GM11168 (cell line): ENCODE results near the gene DDX10.
"Not testable (repeated sequence)": the region's sequence is repeated elsewhere in the genome, so short reads cannot be mapped to it uniquely, and the experiment has no call there.

Experiments used
- in situ Hi-C: fragments of 300-500 bp; cut with MboI; formaldehyde crosslinking; loops from one replicate; pipeline ENCODE4 v1.12.0; 2022; ENCODE audit warnings: low sequenced_read_pairs; ENCODE audit not compliant: unreplicated experiment

DDX10 gene

GRCh38 chr11:108758458-108758857 lies 93.6 kb downstream of the DDX10 start:
- in situ Hi-C loops: no loop called here

DNA sequence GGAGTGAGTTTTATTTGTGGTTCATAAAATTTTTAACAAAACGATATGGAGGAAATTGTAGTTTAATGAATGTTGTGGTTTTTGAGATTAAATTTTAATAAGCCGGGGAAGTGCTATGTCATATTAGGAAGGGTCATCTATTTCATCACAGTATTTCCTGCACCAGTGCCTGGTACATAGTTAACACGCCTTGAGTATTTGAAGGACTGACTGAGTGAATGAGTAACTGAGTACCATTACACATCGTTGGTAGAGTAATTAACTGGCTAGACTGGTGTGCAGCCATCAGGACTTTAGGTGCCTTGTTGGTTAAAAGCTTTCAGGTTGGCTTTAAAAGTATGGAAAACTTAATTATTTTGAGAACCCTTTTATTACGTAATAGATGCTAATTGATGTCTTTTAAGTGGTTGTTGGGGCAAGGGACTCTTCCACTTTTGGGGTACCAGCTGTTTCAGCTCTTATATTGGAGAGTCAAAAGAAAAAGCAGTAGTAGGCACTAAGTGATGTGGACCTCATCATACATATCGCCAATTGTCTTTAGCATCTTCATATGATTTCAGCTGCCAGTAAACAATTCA lies 101.8 kb downstream of the DDX10 start:
- in situ Hi-C loops: no loop called here

DNA sequence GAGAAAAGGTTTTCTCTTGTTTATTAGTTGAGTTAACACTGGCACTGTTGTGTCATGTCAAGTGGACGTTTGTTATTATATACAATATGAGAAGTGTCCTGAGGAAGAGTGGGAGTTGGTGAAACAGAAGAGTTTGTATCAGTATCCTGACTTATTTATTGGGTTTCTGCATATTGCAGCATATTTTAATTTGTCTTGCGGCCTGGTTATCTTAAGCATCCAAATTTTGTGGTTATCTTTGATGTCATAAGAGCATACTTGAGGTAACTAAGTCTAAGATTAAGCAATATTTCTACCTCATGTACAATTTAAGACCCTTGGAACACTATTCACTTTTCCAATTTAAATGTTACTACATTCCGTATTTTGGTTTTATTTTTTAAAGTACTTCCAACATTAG lies 103.5 kb downstream of the DDX10 start:
- in situ Hi-C loops: no loop called here

DNA sequence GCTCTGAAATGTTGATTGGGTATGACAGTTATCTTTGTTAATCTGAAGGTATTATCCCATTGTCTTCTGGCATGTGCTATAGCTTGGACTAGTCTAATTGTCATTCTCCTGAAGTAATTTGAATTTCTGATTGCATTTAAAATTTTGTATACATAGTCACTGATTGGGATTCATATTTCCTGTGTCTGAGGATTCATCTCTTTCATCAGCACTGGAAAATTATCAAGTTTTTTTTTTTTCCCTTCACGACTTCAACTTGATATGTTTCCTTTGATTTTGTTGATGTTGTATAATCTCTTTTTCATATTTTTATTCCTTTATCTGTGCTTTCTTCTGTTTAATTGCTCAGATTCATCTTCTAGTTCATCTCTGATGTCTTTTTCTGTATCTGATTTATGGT lies 104.1 kb downstream of the DDX10 start:
- in situ Hi-C loops: no loop called here

- in situ Hi-C loops: no loop called here
Measured at GRCh38 chr11:108774037-108774730, 109.3 kb downstream of the DDX10 start.

GRCh38 chr11:108775324-108775723 lies 110.5 kb downstream of the DDX10 start:
- in situ Hi-C loops: no loop called here

DNA sequence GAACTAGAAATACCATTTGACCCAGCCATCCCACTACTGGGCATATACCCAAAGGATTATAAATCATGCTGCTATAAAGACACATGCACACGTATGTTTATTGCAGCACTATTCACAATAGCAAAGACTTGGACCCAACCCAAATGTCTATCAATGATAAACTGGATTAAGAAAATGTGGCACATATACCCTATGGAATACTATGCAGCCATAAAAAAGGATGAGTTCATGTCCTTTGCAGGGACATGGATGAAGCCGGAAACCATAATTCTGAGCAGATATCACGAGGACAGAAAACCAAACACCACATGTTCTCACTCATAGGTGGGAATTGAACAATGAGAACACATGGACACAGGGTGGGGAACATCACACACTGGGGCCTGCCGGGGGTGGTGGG lies 114.3 kb downstream of the DDX10 start:
- in situ Hi-C loops: not testable (repeated sequence)

DNA sequence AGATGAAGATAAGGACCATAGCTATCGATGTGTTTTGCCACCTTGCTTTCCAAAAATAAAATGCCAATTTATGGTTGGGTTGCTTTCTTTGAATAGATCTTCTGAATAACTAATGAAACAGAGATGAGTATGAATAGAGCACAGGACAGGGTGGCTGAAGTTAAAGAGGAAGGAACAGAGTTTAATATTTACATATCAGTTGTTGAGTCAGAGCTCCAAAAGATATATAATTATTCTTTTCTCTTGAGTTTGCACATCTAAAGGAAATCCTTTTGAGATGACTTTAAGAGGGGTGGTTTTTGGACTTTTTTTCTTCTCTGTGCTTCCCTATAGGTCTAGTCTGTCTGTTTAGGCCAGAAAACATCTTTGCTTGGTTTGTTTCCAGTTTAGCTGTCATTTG lies 115.2 kb downstream of the DDX10 start:
- in situ Hi-C loops: no loop called here

DNA sequence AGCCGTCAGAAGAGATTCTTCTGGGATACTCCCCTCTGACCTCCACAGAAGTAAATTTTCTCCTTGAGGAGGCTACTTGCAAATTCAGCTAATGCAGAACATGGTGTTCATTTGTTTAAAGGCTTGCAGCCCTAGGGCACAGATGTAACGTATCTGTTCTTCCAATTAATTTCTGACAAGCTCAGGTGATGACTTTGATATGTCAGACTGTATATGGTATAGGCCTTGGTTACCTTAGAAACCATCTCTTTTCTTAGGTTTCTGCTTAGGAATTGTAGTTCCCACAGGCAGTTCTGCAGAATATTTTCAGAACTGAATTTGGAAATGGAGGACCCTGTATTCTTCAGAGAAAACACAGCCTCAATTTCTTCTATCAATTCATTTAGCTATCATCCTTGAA lies 117.1 kb downstream of the DDX10 start:
- in situ Hi-C loops: no loop called here

DNA sequence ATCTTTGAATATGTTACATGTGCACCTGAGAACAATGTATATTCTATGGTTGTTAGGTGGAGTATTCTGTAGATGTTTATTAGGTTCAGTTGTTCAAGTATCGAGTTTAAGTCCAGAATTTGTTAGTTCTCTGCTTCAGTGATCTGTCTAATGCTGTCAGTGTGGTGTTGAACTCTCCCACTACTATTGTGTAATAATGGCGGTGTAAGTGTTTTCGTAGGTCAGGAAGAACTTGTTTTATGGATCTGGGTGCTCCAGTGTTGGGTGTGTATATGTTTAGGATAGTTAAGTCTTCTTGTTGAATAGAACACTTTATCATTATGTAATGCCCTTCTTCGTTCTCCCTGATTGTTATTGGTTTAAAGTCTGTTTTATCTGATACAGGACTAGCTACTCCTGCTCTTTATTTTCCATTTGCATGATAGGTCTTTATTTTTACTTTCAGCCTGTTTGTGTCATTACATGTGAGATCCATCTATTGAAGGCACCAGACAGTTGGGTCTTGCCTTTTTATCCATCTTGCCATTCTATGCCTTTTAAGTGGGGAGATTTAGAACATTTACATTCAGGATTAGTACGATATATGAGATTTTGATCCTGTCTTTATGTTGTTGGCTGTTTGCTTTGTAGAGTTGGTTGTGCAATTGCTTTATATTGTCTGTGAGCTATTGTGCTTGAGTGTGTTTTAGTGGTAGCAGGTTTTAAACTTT lies 121.6 kb downstream of the DDX10 start:
- in situ Hi-C loops: no loop called here

- in situ Hi-C loops: no loop called here
Measured at GRCh38 chr11:108787105-108787504, 122.2 kb downstream of the DDX10 start.

- in situ Hi-C loops: no loop called here
Measured at GRCh38 chr11:108788565-108789199, 123.8 kb downstream of the DDX10 start.

DNA sequence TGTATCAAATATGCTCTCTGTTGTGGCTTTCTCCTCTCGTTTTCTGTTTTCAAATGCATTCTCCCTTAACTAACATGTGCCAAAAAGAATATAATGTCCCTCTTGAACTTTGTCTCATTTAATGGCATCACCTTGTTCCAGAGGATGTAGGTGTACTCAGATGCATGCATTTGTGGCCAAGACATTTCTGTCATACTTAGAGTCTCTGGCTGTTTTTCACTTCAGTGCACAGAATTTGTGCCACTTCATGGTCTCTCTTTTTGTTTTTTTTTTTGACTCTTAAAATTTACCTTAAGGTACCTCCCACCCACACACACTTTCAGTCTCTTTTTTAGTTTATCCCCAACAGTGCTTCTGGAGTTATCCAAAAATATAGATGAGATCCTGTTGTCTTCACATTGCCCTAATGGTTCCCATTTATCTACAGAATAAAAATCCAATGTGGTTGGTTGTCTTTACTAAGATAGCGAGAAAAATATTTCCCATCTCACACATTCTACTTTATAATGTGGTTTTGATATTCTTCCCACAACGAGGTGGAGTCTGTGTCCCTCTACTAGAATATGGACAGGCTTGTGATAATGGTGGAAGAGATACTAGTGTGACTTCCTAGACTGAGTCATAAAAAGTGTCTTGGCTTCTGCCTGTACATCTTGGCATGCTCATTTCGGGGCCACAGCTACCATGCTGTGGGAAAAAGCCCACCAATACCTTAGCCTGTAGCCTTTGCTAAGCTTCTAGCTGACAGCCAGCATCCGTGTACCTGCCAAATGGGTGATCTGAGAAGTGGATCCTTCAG lies 125.8 kb downstream of the DDX10 start:
- in situ Hi-C loops: no loop called here

GRCh38 chr11:108793138-108793537 lies 128.3 kb downstream of the DDX10 start:
- in situ Hi-C loops: no loop called here

- in situ Hi-C loops: no loop called here
Measured at GRCh38 chr11:108793611-108794010, 128.7 kb downstream of the DDX10 start.

GRCh38 chr11:108796551-108796950 lies 131.7 kb downstream of the DDX10 start:
- in situ Hi-C loops: no loop called here

DNA sequence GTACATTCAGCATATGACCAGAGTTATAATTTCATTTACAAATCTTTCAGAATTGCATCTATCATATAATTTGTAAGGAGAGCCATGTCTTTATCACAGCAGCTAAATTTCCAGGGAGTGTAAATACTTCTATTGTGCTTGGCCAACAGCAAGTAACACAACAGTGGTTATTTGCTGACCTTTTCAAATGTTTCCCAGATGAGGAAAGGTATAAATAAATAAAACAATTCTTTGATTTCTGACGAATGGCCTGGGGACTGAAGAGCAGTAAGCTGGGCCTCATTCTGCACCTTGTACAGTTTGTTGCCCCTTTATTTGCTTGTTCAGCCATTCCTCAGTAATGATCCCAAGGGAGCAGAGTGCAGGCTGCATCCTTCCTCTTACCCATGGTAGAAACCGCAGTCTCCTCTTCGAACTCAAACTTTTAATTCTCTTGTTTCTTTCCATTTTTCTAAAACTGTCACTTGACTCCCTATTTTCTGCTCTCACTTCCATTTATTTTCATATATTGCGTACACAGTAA lies 132.8 kb downstream of the DDX10 start:
- in situ Hi-C loops: no loop called here

GRCh38 chr11:108802492-108802891 lies 137.6 kb downstream of the DDX10 start:
- in situ Hi-C loops: no loop called here

DNA sequence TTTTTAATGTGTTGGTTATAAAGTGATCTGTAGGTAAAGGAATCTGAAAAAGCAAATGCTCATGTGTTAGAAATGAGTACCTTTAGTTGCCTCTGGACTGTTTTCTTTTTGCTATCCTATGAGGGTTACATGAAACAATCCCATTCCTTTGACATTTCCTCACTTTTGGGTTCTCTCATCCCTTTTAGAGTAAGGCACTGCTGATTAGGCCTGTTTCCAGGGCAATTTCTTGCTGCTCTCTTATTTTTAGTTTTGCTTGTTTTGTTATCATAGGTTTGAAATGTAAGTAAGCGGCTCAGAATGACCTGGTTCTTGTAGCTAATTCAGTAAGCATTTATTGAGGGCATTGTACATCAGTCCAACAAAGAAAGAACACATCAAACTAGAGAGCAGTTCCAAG lies 138.9 kb downstream of the DDX10 start:
- in situ Hi-C loops: no loop called here

DNA sequence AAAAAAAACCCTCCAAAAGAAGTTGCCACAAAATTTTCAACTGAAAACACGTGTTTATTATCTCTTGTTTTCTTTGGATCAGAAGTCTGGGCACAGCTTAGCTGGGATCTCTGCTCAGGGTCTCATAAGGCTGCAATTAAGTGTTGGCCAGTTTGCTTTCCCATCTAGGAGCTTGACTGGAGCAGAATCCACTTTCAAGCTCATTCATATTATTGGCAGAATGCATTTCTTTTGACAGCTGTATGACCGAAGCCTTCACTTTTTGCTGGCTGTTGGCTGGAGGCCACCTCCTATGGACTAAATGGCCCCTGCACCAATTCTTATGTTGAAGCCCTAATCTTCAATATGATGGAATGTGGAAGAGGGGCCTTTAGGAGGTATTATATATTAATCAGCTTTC lies 139.6 kb downstream of the DDX10 start:
- in situ Hi-C loops: no loop called here
